GM12892 (cell line): Measurements from ENCODE around the gene GANC.

Experiments used
- POLR2A ChIP-seq: IDR thresholded peaks from 2 replicates; pipeline ENCODE4 v1.6.1; 2011; ENCODE audit warnings: low read depth, low read length, control low read depth
- POLR2AphosphoS5 ChIP-seq: IDR thresholded peaks from 2 replicates; pipeline ENCODE4 v1.6.1; 2011; ENCODE audit warnings: low read depth, low read length, control low read depth
- TAF1 ChIP-seq: IDR thresholded peaks from 2 replicates; pipeline ENCODE4 v1.6.1; 2011; ENCODE audit warnings: low read depth, mild to moderate bottlenecking, control low read depth, low read length, borderline replicate concordance

DNA sequence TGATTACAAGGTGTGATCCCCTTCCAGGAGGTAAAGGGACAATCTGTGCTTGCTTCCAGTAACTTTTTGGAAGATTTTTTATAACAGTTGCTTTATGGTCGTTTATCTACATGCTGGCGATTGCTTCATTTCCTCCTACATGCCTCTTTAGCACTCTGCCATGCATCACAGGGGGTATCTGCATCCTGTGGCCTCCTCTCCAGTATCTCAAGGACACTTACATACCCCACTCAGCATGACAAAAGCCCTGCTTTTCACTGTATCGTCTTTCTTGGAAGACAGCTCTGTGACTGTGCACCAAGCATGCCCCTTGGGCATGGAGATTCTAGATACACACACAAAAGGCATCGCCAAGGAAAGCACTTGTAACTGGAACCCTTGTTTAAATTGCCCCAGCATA, 111.6 kb downstream of the GANC start:
- no peak for TF ChIP-seq POLR2AphosphoS5
- TF ChIP-seq POLR2A: no peak
- no peak for TF ChIP-seq TAF1
